Activated CD4-positive, alpha-beta T cell treated with anti-CD3 and anti-CD28 coated beads, Interleukin-2, amount 50 U/mL, for 1 hour (primary cell): ENCODE data around the gene HOXD11.

ENCODE experiments used
- DNase-seq: peaks from one replicate; pipeline ENCODE4 v3.0.0-alpha.2; 2020

Gene HOXD11

GRCh38 chr2:176081837-176082524 is 25.1 kb upstream of the HOXD11 start:
- no peak for DNase-seq

- no peak for DNase-seq
Measured at GRCh38 chr2:176082525-176082823, 24.6 kb upstream of the HOXD11 start.

GRCh38 chr2:176082824-176083751 is 24.0 kb upstream of the HOXD11 start:
- no peak for DNase-seq

DNA sequence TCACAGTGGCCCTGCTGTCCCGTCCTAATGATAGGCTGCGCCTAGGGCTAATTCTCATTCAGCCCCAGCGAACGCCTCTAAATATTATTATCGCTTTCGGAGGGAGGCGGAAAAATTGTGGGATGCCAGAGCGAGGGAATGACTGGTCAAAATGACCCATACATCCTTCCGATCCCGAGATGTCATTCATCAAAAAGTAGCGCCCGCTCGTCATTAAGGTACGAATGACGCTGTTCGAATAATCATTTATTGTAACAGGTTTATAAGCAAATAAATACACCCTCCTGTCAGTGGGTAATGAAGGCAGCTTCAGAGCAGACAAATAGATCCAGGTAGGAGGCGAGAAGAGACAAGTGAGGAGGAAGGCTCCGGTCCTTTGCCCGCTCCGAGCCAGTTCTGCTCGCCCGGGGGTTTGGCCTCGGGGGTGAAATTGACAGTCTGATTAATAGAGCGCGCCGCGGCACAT is 23.3 kb upstream of the HOXD11 start, which contains the start of gene EVX2:
Gene EVX2 (minus strand): TSS at position 167 of the 466 bp plus-strand sequence. CDS start 186 bp downstream, outside the sequence.
- no peak for DNase-seq

DNA sequence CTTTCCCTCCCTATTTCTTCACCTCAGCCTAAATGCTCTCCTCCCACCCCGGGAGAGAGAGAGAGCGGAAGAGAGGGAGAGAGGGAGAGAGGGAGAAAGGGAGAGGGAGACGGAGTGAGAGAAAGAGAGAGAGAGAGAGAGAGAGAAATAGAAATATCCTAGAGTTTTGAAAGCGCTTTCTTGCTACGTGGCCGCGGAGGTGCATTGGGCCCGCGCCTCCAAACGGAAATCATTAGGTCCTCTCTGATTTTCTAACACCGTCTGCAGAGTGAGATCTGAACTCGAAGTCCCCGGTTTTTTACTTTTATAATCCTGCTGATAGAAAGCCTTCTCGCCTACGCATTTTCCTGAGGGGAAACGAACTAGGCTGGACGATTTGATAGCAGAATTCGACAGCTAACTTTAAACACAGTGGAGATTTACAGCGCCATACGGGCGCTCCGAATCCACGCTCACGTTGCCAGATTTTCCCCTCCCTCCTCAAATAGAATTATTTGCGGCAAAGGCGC is 22.4 kb upstream of the HOXD11 start:
- no peak for DNase-seq

DNA sequence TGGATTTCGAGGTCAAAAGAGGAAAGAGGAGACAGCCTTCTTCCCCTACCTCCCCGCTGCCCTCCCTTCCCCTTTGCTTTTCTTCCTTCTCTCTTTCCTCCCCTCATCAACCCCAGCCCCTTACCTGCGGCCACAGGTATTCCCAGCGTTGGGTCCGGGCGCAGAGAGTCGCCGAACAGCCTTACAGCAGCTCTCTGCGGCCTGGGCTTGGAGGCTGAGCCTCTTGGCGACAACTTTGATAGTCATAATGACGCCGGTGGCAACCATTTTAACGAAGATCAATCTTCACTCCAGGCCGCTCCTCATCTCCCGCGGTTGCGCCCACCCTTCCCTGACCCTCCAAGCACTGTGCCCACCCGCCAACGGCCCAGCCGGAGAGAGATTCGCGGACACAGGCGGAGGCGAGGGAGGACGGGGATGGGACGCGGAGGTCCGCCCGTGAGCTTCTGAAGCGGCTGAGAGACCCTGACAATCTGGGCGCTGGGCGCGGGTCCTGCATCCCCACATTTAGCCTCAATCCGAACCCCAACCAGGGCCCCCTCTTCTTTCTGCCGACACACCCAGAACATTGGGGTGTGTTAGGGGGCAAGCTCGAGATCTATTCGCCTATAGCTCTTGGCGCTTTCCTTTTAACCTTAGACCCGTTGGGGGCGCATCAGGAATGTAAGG is 21.8 kb upstream of the HOXD11 start:
- DNase-seq: no peak

GRCh38 chr2:176085861-176086771 is 21.0 kb upstream of the HOXD11 start:
- no peak for DNase-seq

GRCh38 chr2:176087330-176088047 is 19.6 kb upstream of the HOXD11 start:
- no peak for DNase-seq

- no peak for DNase-seq
Measured at GRCh38 chr2:176088048-176088936, 18.8 kb upstream of the HOXD11 start.

DNA sequence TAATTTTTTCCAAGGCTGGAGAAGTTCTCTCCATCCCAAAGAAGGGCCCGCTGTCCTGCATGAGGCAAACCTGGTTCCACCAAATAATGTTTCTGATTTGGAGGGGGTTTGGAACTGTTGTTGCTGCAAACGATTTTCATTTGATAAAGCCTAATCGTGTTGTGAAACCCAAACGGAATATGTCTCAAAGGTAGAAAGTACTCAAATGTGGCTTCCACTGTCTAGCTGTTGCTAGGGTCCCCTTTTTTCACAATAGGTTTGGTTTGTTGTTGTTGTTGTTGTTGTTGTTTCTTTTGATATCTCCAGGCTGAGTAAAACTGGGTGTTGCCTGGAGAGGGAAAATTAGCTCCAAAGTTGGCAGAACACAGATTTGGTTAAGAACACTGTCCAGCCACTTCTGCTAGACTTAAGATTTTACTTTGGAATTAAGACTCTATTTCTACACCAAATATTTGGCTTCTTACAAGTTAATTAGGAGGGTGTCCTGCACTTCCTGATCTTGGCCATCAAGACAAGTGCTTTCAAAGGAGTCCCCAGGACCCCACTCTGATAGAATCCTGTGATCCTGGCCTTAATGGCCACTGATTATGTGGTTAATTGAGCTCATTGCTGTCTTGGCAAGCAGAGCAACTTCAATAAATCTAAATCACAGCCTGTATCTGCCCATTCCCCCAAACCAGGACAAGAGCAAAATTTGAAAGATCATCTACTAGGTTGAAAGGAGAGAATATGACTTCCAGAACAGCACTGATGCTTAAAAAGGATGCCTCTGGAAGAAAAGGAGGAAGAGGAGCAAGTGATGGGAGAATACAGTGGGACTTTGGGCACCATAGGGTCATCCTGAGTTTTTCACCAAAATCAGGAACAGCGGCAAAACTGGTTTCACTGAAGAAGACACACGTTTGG is 17.9 kb upstream of the HOXD11 start:
- no peak for DNase-seq

GRCh38 chr2:176089843-176090395 is 17.2 kb upstream of the HOXD11 start:
- DNase-seq: no peak

- DNase-seq: no peak
Measured at GRCh38 chr2:176090862-176091261, 16.2 kb upstream of the HOXD11 start.

- no peak for DNase-seq
Measured at GRCh38 chr2:176091329-176092258, 15.5 kb upstream of the HOXD11 start.

DNA sequence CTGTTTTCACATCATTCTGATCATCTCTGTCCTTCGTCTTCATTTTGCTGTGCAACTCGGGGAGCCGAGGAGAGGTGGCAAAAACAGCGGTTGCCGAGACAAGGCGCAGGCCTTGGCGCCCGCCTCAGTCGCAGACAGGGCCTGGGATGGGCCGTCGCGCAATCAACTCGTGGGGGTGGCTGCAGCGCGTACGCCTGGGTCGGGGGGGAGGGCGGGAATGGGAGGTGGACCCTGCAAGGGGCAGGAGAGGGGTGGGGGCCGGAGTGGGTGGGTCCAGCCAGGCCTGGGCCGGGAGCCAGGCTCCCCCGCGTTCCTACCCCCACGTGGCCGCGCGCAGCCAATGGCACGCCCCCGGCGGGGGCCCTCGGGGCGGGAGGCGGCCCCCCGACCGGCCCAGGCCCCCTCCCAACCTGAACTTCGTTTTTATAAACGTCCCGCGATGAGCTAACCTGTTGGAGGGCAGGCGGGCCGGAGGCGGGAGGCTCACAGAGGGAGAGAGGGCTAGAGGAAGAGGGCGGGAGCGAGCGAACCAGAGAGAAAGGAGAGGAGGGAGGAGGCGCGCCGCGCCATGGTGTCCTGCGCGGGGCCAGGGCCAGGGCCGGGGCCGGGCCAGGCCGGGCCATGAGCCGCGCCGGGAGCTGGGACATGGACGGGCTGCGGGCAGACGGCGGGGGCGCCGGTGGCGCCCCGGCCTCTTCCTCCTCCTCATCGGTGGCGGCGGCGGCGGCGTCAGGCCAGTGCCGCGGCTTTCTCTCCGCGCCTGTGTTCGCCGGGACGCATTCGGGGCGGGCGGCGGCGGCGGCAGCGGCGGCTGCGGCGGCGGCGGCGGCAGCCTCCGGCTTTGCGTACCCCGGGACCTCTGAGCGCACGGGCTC is 14.6 kb upstream of the HOXD11 start, which contains the start of gene HOXD13:
Gene HOXD13 (plus strand): TSS at position 452 of the 875 bp plus-strand sequence. CDS start 170 bp downstream, at position 622.
- no peak for DNase-seq

DNA sequence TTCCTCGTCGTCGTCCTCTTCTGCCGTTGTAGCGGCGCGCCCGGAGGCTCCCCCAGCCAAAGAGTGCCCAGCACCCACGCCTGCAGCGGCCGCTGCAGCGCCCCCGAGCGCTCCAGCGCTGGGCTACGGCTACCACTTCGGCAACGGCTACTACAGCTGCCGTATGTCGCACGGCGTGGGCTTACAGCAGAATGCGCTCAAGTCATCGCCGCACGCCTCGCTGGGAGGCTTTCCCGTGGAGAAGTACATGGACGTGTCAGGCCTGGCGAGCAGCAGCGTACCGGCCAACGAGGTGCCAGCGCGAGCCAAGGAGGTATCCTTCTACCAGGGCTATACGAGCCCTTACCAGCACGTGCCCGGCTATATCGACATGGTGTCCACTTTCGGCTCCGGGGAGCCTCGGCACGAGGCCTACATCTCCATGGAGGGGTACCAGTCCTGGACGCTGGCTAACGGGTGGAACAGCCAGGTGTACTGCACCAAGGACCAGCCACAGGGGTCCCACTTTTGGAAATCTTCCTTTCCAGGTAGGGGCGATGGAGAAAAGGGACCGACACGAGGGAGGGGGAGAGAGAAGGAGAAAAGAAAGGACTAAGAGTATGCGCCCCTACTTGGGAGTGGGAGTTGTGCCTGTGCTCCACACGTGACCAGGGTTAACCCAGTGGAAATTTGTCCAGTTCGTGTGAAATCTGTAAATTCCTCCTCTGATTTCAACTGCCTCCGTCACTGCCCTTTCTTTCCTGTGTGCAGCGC is 13.8 kb upstream of the HOXD11 start:
- DNase-seq: no peak

GRCh38 chr2:176093898-176094249 is 13.2 kb upstream of the HOXD11 start:
- no peak for DNase-seq
